ENCODE measurements around the gene PCDHGA6.
"Not testable (repeated sequence)": the region's sequence is repeated elsewhere in the genome, so short reads cannot be mapped to it uniquely, and the experiment has no call there.

The PCDHGA6 gene

GRCh38 chr5:141345327-141345726, 28.4 kb upstream of the PCDHGA6 start:
- no peak for TF ChIP-seq CTCF (IDR thresholded peaks at IDR 0.05)
- H3K27me3 ChIP-seq, result peaks cover 89% of the 10 kb centered on the region
- peaks cover 12% of the 10 kb centered on the region for H3K9me3 ChIP-seq
- no peaks in the 10 kb centered on the region for H3K36me3 ChIP-seq
- no peak overlapping the region for H3K4me3 ChIP-seq (ENCODE audit: low read depth in 1 of 2, low read length in 1 of 2)
- no peak overlapping the region for H3K27ac ChIP-seq
- H3K4me1 ChIP-seq (ENCODE audit: control insufficient read depth in 1 of 2, insufficient read depth in 1 of 2, low read depth in 1 of 2, low read length in 1 of 2), result no peaks in the 10 kb centered on the region

DNA sequence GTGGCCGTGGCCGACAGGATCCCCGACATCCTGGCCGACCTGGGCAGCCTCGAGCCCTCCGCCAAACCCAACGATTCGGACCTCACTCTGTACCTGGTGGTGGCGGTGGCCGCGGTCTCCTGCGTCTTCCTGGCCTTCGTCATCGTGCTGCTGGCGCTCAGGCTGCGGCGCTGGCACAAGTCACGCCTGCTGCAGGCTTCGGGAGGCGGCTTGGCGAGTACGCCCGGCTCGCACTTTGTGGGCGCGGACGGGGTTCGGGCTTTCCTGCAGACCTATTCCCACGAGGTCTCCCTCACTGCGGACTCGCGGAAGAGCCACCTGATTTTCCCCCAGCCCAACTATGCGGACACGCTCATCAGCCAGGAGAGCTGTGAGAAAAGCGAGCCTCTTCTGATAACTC, 27.7 kb upstream of the PCDHGA6 start:
- not testable (repeated sequence) for H3K4me3 ChIP-seq (ENCODE audit: low read depth in 1 of 2, low read length in 1 of 2); H3K4me1 ChIP-seq (ENCODE audit: control insufficient read depth in 1 of 2, insufficient read depth in 1 of 2, low read depth in 1 of 2, low read length in 1 of 2); H3K27ac ChIP-seq; H3K36me3 ChIP-seq; H3K9me3 ChIP-seq
- peaks cover 89% of the 10 kb centered on the region for H3K27me3 ChIP-seq

DNA sequence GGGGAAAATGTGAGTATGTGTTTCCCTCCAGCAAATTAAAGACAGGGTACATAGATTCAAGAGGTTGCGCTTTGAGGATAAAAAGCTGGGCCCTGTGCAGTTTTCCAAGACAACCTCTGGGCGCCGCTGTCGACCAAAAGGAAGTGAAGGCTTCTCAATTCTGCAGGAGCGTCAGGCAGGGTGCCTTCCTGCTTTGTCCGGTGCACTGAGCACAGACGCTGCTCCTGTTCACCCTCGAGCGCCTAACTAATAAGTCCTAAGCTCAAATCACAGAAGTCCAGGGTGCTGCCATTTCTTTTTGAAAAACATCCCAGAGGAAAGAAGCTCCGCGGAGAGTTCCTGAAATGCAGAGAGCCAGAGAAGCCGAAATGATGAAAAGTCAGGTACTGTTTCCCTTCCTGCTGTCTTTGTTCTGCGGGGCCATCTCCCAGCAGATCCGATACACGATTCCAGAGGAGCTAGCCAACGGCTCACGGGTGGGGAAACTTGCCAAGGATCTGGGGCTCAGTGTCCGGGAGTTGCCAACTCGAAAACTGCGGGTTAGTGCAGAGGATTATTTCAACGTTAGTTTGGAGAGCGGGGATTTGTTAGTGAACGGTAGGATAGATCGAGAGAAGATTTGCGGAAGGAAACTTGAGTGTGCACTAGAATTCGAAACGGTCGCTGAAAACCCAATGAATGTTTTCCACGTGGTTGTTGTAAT, 23.6 kb upstream of the PCDHGA6 start, which contains the start of gene PCDHGB1:
Gene PCDHGB1, plus strand, starts transcription at position 183 of the 703 bp plus-strand sequence. Its CDS starts 162 bp downstream, at position 345.
- Histone ChIP-seq H3K4me1 (ENCODE audit: control insufficient read depth in 1 of 2, insufficient read depth in 1 of 2, low read depth in 1 of 2, low read length in 1 of 2) (no peaks in the 10 kb centered on the region), H3K27ac (no peak within 1 kb of the TSS), H3K9me3 (peaks cover 19% of the 10 kb centered on the region), H3K36me3 (no peaks in the 10 kb centered on the region), H3K27me3 (peaks cover 89% of the 10 kb centered on the region), H3K4me3 (ENCODE audit: low read depth in 1 of 2, low read length in 1 of 2) (no peak within 1 kb of the TSS)
- no peak for TF ChIP-seq CTCF (IDR thresholded peaks at IDR 0.05)

- H3K27ac ChIP-seq, result no peak overlapping the region
- H3K36me3 ChIP-seq, result no peaks in the 10 kb centered on the region
- TF ChIP-seq CTCF (IDR thresholded peaks at IDR 0.05), result no peak
- no peak overlapping the region for H3K4me3 ChIP-seq (ENCODE audit: low read depth in 1 of 2, low read length in 1 of 2)
- no peaks in the 10 kb centered on the region for H3K4me1 ChIP-seq (ENCODE audit: control insufficient read depth in 1 of 2, insufficient read depth in 1 of 2, low read depth in 1 of 2, low read length in 1 of 2)
- H3K27me3 ChIP-seq, result peaks cover 91% of the 10 kb centered on the region
- peaks cover 19% of the 10 kb centered on the region for H3K9me3 ChIP-seq
These were observed 22.1 kb upstream of the PCDHGA6 start for GRCh38 chr5:141351591-141351990.

DNA sequence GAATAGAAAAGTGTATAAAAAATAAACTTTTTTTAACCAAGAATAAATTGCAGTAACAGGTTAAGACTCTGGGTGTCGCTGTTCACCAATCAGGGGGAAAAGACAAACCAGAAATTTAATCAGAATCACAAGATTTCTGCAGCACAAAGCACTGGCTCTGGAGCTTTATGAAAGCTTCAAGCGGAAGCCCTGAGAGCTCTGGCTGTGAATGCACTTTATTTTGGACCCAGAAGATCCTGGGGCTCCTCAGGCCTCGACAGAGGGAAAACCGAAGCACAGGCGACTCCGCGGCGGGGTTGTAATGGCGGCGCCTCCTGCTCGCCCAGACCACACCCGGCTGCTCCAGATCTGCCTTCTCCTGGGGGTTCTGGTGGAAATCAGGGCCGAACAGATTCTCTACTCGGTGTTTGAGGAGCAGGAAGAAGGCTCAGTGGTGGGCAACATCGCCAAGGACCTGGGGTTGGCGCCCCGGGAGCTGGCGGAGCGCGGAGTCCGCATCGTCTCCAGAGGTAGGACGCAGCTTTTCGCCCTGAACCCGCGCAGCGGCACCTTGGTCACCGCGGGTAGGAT, 18.7 kb upstream of the PCDHGA6 start, which contains the start of gene PCDHGA4:
Gene PCDHGA4, plus strand, starts transcription at position 122 of the 570 bp plus-strand sequence. Its CDS starts 87 bp downstream, at position 209.
- peaks cover 22% of the 10 kb centered on the region for H3K9me3 ChIP-seq

More for the DNA sequence above, 18.7 kb upstream of the PCDHGA6 start, which contains the start of gene PCDHGA4:
- Histone ChIP-seq H3K27ac (no peak within 1 kb of the TSS), H3K36me3 (no peaks in the 10 kb centered on the region), H3K27me3 (peaks cover 100% of the 10 kb centered on the region), H3K4me3 (ENCODE audit: low read depth in 1 of 2, low read length in 1 of 2) (no peak within 1 kb of the TSS), H3K4me1 (ENCODE audit: control insufficient read depth in 1 of 2, insufficient read depth in 1 of 2, low read depth in 1 of 2, low read length in 1 of 2) (no peaks in the 10 kb centered on the region)
- no peak for TF ChIP-seq CTCF (IDR thresholded peaks at IDR 0.05)

All from neutrophil (primary cell).